HEK293 (cell line): ENCODE data around the gene INKA2.

Experiments used
- CTCF ChIA-PET: fragments of 350-600 bp; formaldehyde crosslinking; extraction: SDS; loops from one replicate; lab custom pipeline; 2021; ENCODE audit warnings: antibody characterized with exemption; lab: Yijun Ruan, JAX
- POLR2A ChIA-PET: fragments of 300-600 bp; formaldehyde crosslinking; extraction: SDS; loops from one replicate; lab custom pipeline; 2020; ENCODE audit warnings: antibody characterized with exemption, inconsistent platforms; lab: Yijun Ruan, JAX
- H3K27ac ChIP-seq: fragments of 200-500 bp; sonication (Bioruptor generic); 2 replicates; pipeline ENCODE4 v1.5.1; 2014; ENCODE audit warnings: low read depth, low read length, control low read depth, inconsistent platforms; ENCODE audit errors: extremely low read depth
- H3K36me3 ChIP-seq, 2 experiments: fragments of 200-500 bp in 1 of 2; sonication (Bioruptor generic) in 1 of 2; 1 replicate in 1 of 2; 2 replicates in 1 of 2; pipeline ENCODE4 v1.5.1; 2014 to 2017; ENCODE audit warnings: inconsistent platforms in 2 of 2, low read length in 2 of 2; ENCODE audit not compliant: control insufficient read depth in 2 of 2, insufficient read depth in 1 of 2
- H3K4me1 ChIP-seq: fragments of 200-500 bp; sonication (Bioruptor generic); 2 replicates; pipeline ENCODE4 v1.5.1; 2014; ENCODE audit warnings: mild to moderate bottlenecking, low read length, inconsistent platforms; ENCODE audit not compliant: control insufficient read depth, insufficient read depth
- H3K4me3 ChIP-seq: 2 replicates; pipeline ENCODE4 v1.5.1; 2011; ENCODE audit warnings: low read depth, mild to moderate bottlenecking, control low read depth, low read length, moderate library complexity
- H3K9me3 ChIP-seq: fragments of 200-500 bp; sonication (Bioruptor generic); 2 replicates; pipeline ENCODE4 v1.5.1; 2014; ENCODE audit warnings: low read depth, low read length, inconsistent platforms; ENCODE audit not compliant: control insufficient read depth, insufficient read depth
- FEZF1 ChIP-seq: fragments of 450-650 bp; formaldehyde crosslinking; IDR thresholded peaks from 2 replicates; pipeline ENCODE4 v1.5.1; 2016; ENCODE audit warnings: missing biosample characterization, missing genetic modification characterization
- PBX3 ChIP-seq: sonication (generic); formaldehyde crosslinking; IDR thresholded peaks from 2 replicates; pipeline ENCODE4 v1.8.1; 2022; ENCODE audit warnings: mild to moderate bottlenecking, moderate library complexity, missing genetic modification reagents
- SALL2 ChIP-seq: fragments of 450-650 bp; formaldehyde crosslinking; IDR thresholded peaks from 2 replicates; pipeline ENCODE4 v1.5.0; 2017; ENCODE audit warnings: missing biosample characterization, mild to moderate bottlenecking, missing genetic modification characterization, borderline replicate concordance
- WT1 ChIP-seq: fragments of 450-650 bp; formaldehyde crosslinking; IDR thresholded peaks from 2 replicates; pipeline ENCODE4 v1.5.1; 2016; ENCODE audit warnings: missing biosample characterization, missing genetic modification characterization
- ZBTB1 ChIP-seq: fragments of 450-650 bp; formaldehyde crosslinking; IDR thresholded peaks from 2 replicates; pipeline ENCODE4 v1.5.1; 2016; ENCODE audit warnings: missing biosample characterization, missing genetic modification characterization
- ZBTB26 ChIP-seq: fragments of 450-650 bp; formaldehyde crosslinking; optimal IDR thresholded peaks from 2 replicates; pipeline ENCODE3; 2016; ENCODE audit warnings: missing biosample characterization, mild to moderate bottlenecking, missing genetic modification characterization
- ZBTB48 ChIP-seq: fragments of 450-650 bp; formaldehyde crosslinking; IDR thresholded peaks from 2 replicates; pipeline ENCODE4 v1.5.1; 2016; ENCODE audit warnings: missing biosample characterization, missing genetic modification characterization
- ZBTB6 ChIP-seq: fragments of 450-650 bp; formaldehyde crosslinking; IDR thresholded peaks from 2 replicates; pipeline ENCODE4 v1.5.1; 2017; ENCODE audit warnings: missing biosample characterization, missing genetic modification characterization
- ZBTB7A ChIP-seq: fragments of 450-650 bp; formaldehyde crosslinking; IDR thresholded peaks from 2 replicates; pipeline ENCODE4 v1.5.1; 2016; ENCODE audit warnings: low read depth, missing biosample characterization, missing genetic modification characterization
- ZFHX2 ChIP-seq: fragments of 450-650 bp; formaldehyde crosslinking; conservative IDR thresholded peaks from 2 replicates; pipeline ENCODE4 v1.5.1; 2016; ENCODE audit warnings: missing biosample characterization, missing genetic modification characterization
- ZFP3 ChIP-seq: fragments of 450-650 bp; formaldehyde crosslinking; IDR thresholded peaks from 2 replicates; pipeline ENCODE4 v1.5.1; 2016; ENCODE audit warnings: low read depth, missing biosample characterization, missing genetic modification characterization
- ZNF292 ChIP-seq: fragments of 450-650 bp; formaldehyde crosslinking; IDR thresholded peaks from 2 replicates; pipeline ENCODE4 v1.5.1; 2016; ENCODE audit warnings: low read depth, missing biosample characterization, missing genetic modification characterization, borderline replicate concordance
- ZNF404 ChIP-seq: fragments of 450-650 bp; formaldehyde crosslinking; IDR thresholded peaks from 2 replicates; pipeline ENCODE4 v1.5.1; 2017; ENCODE audit warnings: missing biosample characterization, missing genetic modification characterization
- ZNF473 ChIP-seq: fragments of 450-650 bp; formaldehyde crosslinking; IDR thresholded peaks from 2 replicates; pipeline ENCODE4 v1.5.1; 2017; ENCODE audit warnings: missing biosample characterization, missing genetic modification characterization
- ZNF571 ChIP-seq: fragments of 450-650 bp; formaldehyde crosslinking; IDR thresholded peaks from 2 replicates; pipeline ENCODE4 v1.5.0; 2017; ENCODE audit warnings: missing biosample characterization, missing genetic modification characterization
- ZNF654 ChIP-seq: fragments of 450-650 bp; formaldehyde crosslinking; IDR thresholded peaks from 2 replicates; pipeline ENCODE4 v1.5.1; 2016; ENCODE audit warnings: low read depth, missing biosample characterization, missing genetic modification characterization
- ZNF664 ChIP-seq: fragments of 450-650 bp; formaldehyde crosslinking; IDR thresholded peaks from 2 replicates; pipeline ENCODE4 v1.5.1; 2016; ENCODE audit warnings: missing biosample characterization, missing genetic modification characterization
- ZNF76 ChIP-seq: fragments of 450-650 bp; formaldehyde crosslinking; IDR thresholded peaks from 2 replicates; pipeline ENCODE4; 2016; ENCODE audit warnings: low read depth, missing biosample characterization, missing genetic modification characterization, borderline replicate concordance
- ZSCAN16 ChIP-seq: fragments of 450-650 bp; formaldehyde crosslinking; IDR thresholded peaks from 2 replicates; pipeline ENCODE4 v1.5.1; 2016; ENCODE audit warnings: missing biosample characterization, missing genetic modification characterization
- ZSCAN18 ChIP-seq: fragments of 450-650 bp; formaldehyde crosslinking; IDR thresholded peaks from 2 replicates; pipeline ENCODE4 v1.5.1; 2016; ENCODE audit warnings: missing biosample characterization, missing genetic modification characterization

INKA2 gene

GRCh38 chr1:111762332-111762731 lies 23.1 kb upstream of the INKA2 start:
- Histone ChIP-seq H3K4me3 (no peak overlapping the region), H3K9me3 (no peaks in the 10 kb centered on the region), H3K4me1 (no peaks in the 10 kb centered on the region), H3K36me3 (peaks cover 41 to 95% of the 10 kb centered on the region in 2 experiments), H3K27ac (no peak overlapping the region)
- ChIA-PET CTCF (no interaction called here), POLR2A (no interaction called here)
- TF ChIP-seq ZNF571 (tag by site-specific recombination) (no peak), ZNF292 (tag by site-specific recombination) (no peak), ZFHX2 (tag by site-specific recombination) (no peak), SALL2 (tag by site-specific recombination) (no peak), WT1 (tag by site-specific recombination) (no peak), ZBTB6 (no peak), ZSCAN18 (tag by site-specific recombination) (no peak), ZNF473 (no peak), ZBTB26 (tag by site-specific recombination) (no peak), FEZF1 (tag by site-specific recombination) (no peak), ZNF404 (no peak), ZBTB1 (tag by site-specific recombination) (no peak), ZBTB48 (no peak), PBX3 (CRISPR knock-in tag) (no peak), ZNF664 (tag by site-specific recombination) (no peak), ZNF654 (tag by site-specific recombination) (no peak), ZSCAN16 (tag by site-specific recombination) (no peak), ZNF76 (tag by site-specific recombination) (no peak)

- Histone ChIP-seq H3K36me3 (peaks cover 41 to 94% of the 10 kb centered on the region in 2 experiments), H3K4me1 (no peaks in the 10 kb centered on the region), H3K4me3 (no peak overlapping the region), H3K9me3 (no peaks in the 10 kb centered on the region), H3K27ac (no peak overlapping the region)
- CTCF ChIA-PET: interaction anchor here (0.8 to 1.5 kb wide), 2 partner anchors 47 to 253 kb away, joined by 3 to 5 read pairs; no protein-coding TSS in a partner anchor
- POLR2A ChIA-PET: no interaction called here
- TF ChIP-seq ZBTB7A (tag by site-specific recombination) (no peak), ZFP3 (tag by site-specific recombination) (no peak)
- TF ChIP-seq, all 188 proteins: peak for 0
Observed at GRCh38 chr1:111761717-111762116, 22.5 kb upstream of the INKA2 start.
